ENCODE results near the gene SACS. TPM values are rescaled to one million over a fixed set of nuclear protein-coding genes. Genes with fewer than 3 reads are reported as not detected.

Gene SACS
- total RNA-seq, 1 experiment from 2014 or later, result 35.7 TPM

GRCh38 chr13:23375001-23375971 is 58.2 kb downstream of the SACS start:
- peak; percentile 84 for DNase-seq (ENCODE audit: extremely low read depth, low read depth)

- DNase-seq (ENCODE audit: extremely low read depth, low read depth), result no peak
Measured at GRCh38 chr13:23372264-23372906, 61.1 kb downstream of the SACS start.

- no peak for DNase-seq (ENCODE audit: extremely low read depth, low read depth)
Measured at GRCh38 chr13:23367907-23368306, 65.6 kb downstream of the SACS start.

GRCh38 chr13:23365652-23366051 is 67.8 kb downstream of the SACS start:
- DNase-seq (ENCODE audit: extremely low read depth, low read depth), result no peak

- DNase-seq (ENCODE audit: extremely low read depth, low read depth), result no peak
Measured at GRCh38 chr13:23359882-23360281, 73.6 kb downstream of the SACS start.

GRCh38 chr13:23357349-23357748 is 76.2 kb downstream of the SACS start:
- DNase-seq (ENCODE audit: extremely low read depth, low read depth), result no peak

- DNase-seq (ENCODE audit: extremely low read depth, low read depth), result no peak
Measured at GRCh38 chr13:23356368-23356767, 77.1 kb downstream of the SACS start.

- no peak for DNase-seq (ENCODE audit: extremely low read depth, low read depth)
Measured at GRCh38 chr13:23354520-23354919, 79.0 kb downstream of the SACS start.

- DNase-seq (ENCODE audit: extremely low read depth, low read depth), result no peak
Measured at GRCh38 chr13:23352161-23352560, 81.3 kb downstream of the SACS start.

GRCh38 chr13:23350009-23350408 is 83.5 kb downstream of the SACS start:
- no peak for DNase-seq (ENCODE audit: extremely low read depth, low read depth)

GRCh38 chr13:23349161-23349897 is 84.2 kb downstream of the SACS start:
- no peak for DNase-seq (ENCODE audit: extremely low read depth, low read depth)

GRCh38 chr13:23348262-23349127 is 85.0 kb downstream of the SACS start:
- no peak for DNase-seq (ENCODE audit: extremely low read depth, low read depth)

- DNase-seq (ENCODE audit: extremely low read depth, low read depth), result no peak
Measured at GRCh38 chr13:23347601-23348000, 85.9 kb downstream of the SACS start.

- no peak for DNase-seq (ENCODE audit: extremely low read depth, low read depth)
Measured at GRCh38 chr13:23344931-23345595, 88.4 kb downstream of the SACS start.

- no peak for DNase-seq (ENCODE audit: extremely low read depth, low read depth)
Measured at GRCh38 chr13:23339225-23339624, 94.3 kb downstream of the SACS start.

GRCh38 chr13:23330356-23330755 is 103.1 kb downstream of the SACS start:
- no peak for DNase-seq (ENCODE audit: extremely low read depth, low read depth)

GRCh38 chr13:23325191-23325590 is 108.3 kb downstream of the SACS start:
- DNase-seq (ENCODE audit: extremely low read depth, low read depth), result no peak

- DNase-seq (ENCODE audit: extremely low read depth, low read depth), result peak; percentile 16
Measured at GRCh38 chr13:23323946-23324709, 109.4 kb downstream of the SACS start.
